Fibroblast of upper back skin (primary cell): ENCODE results near the gene PNMA8A.
"Not testable (repeated sequence)": the region's sequence is repeated elsewhere in the genome, so short reads cannot be mapped to it uniquely, and the experiment has no call there.

Experiments used
- DNase-seq: peaks from one replicate; pipeline ENCODE4 v3.0.0-alpha.2; 2013

PNMA8A gene, protein sequence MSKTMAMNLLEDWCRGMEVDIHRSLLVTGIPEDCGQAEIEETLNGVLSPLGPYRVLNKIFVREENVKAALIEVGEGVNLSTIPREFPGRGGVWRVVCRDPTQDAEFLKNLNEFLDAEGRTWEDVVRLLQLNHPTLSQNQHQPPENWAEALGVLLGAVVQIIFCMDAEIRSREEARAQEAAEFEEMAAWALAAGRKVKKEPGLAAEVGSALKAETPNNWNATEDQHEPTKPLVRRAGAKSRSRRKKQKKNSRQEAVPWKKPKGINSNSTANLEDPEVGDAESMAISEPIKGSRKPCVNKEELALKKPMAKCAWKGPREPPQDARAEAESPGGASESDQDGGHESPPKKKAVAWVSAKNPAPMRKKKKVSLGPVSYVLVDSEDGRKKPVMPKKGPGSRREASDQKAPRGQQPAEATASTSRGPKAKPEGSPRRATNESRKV

DNA sequence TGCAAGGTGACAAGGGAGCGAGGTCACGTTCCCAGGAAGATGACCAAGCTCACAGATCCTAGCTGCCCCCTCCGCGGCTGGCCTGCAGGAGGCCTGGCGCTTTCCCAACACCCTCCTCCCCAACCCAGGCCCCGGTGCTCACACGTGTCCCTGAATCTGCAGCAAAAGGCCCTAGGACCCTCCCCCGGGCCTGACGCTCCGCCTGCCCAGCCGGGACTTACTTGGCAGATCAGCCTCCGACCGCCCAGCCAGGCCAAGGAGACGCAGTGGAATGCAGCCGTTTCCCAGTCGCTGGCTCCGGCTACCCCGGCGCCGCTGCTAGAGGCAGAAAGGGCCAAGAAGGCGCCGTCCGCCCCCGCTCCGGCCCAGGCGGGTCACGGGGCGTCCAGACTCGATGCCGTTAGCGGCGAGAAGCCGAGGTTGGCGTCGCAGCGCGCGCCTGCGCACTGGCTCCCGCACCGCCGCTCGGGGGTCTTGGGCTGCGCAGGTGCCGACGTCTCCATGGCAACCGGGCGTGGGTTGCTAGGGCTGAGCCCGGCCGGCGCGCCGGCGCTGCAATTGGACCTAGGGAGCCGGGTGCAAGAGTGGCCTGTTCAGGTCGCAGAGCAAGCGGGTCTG, at the start of gene PNMA8A:
PNMA8A (minus strand) TSS at position 448 of the 618 bp plus-strand sequence. CDS start 528 bp downstream, outside the sequence.
- DNase-seq: peak; percentile 79

DNA sequence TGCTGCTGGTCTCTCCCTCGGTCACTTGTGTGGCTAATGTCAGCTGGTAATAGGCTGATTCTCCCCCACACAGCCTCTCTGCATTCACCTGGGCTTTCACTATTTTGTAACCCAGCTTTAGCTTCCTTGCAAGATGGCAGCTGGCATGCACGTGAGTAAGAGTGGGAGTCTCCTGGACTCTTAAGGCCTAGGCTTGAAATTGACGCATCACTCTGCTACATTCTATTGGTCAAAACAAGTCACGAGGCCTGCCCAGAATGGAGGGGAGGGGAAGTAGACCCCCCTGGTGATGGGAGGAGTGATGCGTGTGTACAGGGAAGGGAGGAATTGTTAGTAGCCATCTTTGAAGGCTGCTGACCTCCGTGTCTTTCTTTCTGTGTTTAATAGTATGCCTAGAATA, 49.3 kb upstream of the PNMA8A start:
- no peak for DNase-seq

DNA sequence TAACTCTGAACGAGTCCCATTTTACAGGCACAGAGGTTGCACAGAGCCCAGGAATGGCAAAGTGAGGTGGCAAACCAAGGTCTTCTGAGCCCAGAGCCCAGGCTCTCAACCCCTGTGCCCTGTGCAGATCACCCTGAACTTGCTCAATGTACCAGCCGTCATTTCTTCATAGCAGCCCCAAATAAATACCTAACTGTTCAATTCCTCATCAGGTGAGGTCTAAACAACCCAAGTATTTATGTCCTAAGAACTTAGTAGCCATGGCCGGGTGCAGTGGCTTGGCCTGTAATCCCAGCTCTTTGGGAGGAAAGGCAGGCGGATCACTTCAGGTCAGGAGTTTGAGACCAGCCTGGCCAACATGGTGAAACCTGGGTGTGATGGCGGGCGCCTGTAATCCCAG, 46.1 kb upstream of the PNMA8A start:
- no peak for DNase-seq

DNA sequence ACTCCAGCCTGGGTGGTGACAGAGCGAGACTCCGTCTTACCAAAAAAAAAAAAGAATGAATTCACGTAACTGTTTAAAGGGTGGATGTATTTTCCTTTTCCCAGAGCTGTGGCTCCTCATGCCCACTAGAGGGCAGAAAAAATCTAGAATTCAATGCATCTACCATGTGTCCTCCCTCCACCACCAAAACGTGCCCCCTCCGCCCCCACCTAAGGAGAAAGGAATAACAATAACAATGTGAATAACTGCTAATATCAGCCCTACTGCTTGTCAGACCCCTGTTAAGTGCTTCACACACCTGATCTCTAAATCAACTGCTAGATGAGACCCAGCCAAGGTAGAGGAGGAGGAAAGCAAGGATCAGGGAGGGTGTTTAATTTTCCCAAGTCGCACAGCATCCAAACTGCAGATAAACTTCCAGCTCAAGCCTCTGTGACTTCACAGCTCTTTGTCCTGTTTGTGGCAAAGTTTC, 44.6 kb upstream of the PNMA8A start:
- DNase-seq: peak; percentile 48

DNA sequence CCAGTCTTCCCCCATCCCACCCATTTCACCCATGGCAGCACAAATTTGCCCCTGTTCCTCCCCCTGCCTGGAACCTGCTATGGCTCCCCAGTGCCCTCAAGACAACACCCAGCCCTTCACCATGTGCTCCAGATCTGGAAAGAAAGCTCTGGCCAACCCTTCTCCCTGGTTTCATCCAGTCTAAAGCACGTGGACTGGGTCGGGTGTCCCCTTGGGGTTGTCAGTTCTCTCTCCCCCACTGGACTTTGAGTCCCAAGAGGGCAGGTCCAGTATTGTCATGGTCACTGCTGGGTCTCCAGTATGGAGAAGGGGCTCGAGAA, 43.9 kb upstream of the PNMA8A start:
- DNase-seq: no peak

DNA sequence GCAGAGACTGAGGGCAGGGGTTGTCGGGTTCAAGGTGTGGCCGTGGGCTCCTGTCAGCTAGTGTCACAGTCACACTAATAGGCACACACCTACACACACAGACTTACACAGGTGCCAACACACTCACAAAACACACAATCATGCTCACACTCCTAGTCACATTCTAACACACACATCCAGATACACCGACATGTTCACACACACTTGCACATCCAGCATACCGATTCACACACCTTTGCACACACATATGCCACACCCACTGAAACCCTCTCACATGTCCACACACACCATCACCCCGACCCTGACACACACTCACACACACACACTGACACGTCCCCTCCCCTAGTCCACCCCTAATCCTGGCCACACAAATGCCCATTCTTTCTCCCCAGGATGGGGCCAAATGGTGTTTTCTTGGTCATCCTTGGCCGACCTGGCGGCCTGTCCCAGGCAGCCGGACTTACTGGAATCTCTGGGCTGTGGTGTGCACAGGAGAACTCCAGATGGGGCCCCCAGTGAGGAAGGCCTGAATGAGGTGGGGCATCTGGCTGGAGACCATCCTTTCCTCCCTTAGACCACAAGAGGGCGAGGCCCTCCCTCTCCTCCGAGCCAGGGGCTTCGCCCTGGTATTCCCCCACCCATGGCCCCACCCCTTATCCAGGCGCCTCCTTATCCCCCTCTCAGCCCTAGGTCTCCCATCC, 43.4 kb upstream of the PNMA8A start:
- DNase-seq: no peak

DNA sequence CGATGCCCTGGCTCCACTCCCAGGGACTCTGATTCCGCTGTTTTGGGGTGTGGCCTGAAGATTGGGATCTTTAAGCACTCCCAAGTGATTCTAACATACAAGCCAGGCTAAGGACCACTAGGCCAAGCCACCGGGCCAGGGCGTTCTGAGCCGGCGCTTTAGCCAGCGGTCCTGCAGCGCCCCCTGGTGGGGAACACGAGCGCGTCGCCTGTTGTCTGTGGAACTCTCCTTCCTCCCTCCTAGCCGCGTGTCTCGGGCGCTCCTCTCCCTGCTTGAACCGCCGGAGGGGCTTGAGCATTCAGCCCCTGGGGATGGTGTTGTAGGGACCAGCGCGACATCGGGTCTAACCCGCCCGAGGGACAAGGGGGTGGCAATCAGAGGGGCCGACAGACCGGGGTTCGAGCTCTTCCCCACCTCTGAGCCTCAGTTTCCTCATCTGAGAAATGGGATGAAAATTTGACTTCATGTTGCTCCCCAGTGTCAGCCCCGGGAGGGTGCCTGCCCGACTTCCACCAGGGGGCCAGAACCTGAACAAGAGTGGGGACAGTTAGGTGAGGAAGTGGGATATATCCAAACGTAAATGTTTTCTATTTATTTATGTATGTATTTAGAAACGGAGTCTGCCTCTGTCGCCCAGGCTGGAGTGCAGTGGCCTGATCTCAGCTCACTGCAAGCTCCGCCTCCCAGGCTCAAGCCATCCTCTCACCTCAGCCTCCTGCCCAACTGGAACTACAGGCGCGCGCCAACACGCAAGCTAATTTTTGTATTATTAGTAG, 42.3 kb upstream of the PNMA8A start:
- peak; percentile 74 for DNase-seq

DNA sequence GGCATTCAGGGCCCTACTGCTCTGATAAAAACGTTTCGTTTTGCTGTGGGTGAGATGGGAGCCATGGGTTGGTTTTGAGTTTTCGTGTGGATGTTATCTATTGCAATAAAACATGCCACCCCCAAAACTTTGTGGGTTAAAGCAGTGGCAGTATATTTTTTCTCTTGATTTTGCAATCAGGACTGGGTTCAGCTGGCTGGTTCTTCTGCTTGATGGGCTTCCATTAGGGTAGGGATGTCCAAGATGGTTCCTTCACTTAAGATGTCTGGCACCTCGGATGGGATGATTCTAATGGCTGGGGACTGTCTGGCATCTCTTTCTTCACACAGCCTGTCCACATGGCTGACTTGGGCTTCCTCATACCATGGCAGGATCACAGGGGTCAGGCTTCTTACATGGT, 39.9 kb upstream of the PNMA8A start:
- no peak for DNase-seq

DNA sequence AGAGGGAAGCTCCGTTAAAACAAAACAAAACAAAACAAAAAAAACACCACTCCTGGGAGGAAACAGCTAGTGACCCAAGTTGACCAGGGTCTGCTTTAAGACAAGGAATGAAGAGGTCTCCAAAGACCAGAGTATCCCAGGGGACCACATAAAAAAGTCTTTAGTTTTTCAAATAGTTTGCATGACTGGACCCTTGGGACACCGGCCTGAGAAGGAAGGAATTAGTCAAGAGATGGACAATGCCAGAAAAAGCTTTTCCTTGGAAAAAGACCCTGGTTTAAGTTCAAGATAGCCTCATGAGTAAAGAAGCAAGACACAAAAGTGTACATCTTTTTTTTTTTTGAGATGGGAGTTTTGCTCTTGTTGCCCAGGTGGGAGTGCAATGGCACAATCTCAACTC, 36.8 kb upstream of the PNMA8A start:
- DNase-seq: no peak

DNA sequence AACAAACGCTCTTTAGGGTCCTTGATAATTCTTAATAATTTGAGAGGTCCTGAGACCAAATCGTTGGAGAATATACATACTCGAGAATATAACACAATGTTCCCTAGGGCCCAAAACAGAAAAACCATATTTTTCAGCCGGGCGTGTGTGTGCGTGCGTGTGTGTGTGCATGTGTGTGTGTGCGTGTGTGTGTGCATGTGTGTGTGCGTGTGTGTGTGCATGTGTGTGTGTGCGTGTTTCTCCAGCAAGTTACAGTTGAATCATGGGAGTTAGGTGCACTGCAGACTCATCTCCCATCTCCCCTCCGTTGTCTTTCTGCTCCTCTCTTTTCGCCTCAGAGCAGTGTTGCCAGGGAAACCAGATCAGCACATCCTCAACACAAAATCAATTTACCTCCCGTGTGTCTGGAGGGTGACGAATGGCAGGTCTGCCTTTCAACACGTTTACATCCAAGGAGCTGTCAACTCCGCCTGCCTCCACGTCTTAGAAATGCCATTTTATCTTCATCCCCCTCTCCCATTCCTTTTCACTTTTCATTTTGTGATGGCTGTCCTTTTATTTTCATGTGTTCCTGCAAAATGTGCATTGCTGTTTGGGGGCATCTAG, 32.6 kb upstream of the PNMA8A start:
- DNase-seq: no peak

DNA sequence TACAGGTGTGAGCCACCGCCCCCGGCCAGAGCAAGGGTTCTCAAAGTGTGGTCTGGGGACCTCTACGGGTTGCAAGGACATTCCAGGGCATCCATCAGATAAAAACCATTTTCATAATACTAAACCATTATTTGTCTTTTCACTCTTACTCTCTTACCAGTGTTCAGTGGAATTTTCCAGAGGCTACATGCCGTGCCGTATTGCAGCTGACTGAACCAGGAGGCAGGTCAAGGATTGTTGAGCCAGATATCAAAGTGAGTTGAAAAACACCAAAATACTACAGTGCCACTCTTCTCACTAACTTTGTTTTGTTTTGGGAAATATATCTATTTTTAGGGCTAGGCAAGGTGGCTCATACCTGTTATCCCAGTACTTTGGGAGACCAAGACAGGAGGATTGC, 31.5 kb upstream of the PNMA8A start:
- no peak for DNase-seq

DNA sequence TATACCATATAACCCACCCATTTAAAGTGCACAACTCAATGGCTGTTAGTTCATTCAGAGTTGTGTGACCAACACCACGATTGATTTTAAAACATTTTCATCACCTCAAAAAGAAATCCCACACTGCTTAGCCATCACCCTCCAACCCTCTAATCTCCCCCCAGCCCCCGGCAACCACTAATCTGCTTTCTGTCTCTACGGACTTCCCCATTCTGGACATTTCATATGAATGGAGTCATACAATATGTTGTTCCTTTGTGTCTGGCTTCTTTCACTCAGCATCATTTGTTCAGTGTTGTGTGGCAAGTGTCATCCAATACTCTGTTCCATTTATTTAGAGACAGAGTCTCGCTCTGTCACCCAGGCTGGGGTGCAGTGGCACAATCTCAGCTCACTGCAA, 28.3 kb upstream of the PNMA8A start:
- no peak for DNase-seq

DNA sequence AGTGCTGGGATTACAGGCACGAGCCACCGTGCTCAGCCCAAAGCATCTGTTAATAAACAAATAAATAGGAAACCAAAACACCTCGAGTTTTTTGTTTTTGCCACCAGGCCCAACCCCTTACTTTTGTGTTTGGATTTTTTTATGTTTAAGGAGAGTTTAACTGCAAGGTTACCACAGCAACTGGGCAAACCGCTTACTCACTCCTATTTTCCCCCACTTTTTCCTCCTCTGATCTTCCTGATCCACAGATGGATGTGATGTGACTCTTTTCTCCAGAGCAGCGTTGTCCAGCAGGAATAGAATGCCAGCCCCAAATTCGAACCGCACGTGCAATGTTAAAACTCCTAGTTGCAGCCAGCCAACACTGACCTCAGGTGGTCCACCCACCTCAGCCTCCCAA, 26.4 kb upstream of the PNMA8A start:
- DNase-seq: no peak

DNA sequence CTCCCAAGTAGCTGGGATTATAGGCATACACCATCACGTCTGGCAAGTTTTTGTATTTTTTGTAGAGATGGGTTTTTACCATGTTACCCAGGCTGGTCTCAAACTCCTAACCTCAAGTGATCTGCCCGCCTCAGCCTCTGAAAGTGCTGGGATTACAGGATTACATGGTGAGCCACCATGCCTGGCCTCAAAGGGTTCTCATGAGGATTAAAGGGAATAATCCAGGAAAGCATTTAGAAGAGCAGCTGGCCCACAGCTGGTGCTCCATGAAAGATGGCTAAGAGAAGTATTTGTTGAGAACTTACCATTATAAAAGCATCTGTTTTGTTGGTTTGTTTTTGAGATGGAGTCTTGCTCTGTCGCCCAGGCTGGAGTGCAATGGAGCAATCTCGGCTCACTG, 25.5 kb upstream of the PNMA8A start:
- DNase-seq: not testable (repeated sequence)

DNA sequence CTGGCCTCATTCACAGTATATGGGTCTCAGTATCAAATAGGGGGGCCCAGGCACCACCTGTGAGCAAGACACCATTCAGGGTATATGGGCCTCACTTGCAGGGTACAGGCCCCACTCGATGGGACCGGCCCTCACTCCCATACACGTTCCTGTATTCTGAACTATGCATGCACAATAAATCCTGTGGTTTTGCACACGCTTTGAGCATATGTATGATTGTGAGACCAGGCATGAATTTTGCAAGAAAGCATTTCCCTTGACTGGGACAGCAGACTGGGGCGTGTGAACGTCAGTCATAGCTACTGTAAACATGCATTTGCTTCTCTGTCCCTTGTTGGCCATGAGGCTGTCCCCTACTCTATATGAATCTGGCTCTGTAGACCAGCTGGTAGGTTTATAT, 24.9 kb upstream of the PNMA8A start:
- peak; percentile 21 for DNase-seq

DNA sequence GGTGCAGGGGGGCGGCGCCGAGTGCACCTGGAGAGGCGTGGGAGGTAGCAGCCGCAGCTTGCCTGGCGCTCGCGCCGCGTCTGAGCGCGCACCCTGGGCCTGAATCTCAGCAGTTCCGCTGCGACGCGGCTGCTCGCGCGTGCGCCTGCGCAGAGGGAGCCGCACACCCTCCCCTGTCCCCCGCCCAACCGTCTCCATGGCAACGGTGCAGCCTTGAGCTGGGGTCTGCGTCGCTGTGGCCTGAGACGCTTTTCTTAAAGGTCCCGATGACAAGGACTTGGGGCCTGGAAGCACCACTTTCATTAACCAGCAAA, 24.4 kb upstream of the PNMA8A start, which contains the start of gene PNMA8B:
PNMA8B (minus strand) TSS at position 82 of the 314 bp plus-strand sequence. CDS start 402 bp downstream, outside the sequence.
- DNase-seq: peak; percentile 63

DNA sequence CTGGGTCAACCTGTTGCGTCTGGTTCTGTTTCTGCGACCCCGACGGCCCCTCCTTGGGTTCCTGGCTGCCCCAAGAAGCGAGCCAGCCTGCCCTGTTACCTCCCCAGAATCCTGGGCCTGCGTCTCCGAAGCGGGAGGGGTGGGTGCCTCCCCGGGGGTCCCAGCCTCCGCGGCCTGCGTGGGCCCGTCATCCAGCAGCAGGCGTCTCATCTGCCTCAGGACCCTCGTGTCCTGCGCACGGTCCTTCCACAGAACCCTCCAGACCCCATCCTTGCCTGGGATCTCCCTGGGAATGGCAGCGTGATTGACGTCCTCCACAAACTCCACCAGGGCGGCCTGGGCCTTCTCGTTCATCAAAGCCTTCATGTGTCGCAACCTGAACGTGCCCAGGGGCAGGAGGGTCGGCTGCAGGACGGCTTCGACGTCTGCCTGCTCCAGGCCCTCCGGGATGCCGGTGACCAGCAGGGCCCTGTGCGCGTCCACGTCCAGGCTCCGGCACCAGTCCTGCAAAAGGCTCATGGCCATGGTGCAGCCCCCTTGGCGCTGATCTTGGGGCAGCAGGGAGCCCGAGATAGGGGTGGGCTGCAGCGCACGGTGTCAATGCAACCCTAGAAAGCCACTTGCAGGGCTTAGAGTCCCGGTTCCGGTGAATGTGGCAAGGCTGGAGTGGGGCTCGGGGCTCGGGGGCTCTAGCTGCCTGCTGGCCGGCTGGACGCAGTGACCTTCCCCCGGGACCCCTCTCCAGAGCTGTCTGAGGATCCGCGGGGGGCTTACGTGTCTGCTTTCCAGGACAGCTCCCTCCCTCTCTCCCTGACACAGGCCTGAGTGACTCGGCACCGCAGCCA, 23.8 kb upstream of the PNMA8A start:
- no peak for DNase-seq

DNA sequence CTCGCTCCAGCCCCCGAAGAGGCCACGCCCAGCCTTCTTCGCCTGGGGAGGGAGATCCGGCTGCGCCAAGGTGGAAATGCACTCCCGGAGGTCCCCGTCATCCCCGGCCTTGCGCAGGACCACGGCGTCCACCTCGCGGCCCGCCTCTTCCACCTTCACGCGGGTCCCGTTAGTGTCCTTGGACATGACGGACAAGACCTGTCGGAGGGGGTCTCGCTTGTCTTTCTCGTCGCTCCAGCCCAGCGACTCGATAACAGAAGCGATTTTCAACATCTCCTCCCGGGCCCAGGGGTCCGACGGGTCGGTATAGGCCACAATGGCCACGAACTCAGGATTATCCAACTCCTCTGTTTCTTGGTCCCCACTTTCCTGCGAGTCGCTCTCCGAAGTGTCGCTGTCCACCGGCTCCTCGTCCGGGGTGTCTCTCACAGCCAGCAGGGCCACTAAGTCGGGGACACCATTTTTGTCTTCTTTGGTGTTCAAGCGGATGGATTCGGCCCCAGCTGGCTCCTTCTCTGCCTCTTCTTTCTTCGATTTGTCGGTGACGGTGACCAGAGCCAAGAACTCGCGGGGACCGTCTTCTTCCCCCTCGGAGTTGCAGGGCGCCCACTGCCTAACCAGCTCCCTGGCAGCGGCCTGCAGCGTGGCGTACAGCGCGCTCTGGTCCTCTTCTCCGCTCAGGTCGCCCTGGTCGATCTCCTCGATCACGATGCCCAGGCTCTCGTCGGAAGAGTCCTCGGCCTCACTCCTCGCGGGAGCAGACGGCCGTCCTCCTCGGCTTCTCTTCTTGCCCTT, 23.0 kb upstream of the PNMA8A start:
- DNase-seq: no peak

DNA sequence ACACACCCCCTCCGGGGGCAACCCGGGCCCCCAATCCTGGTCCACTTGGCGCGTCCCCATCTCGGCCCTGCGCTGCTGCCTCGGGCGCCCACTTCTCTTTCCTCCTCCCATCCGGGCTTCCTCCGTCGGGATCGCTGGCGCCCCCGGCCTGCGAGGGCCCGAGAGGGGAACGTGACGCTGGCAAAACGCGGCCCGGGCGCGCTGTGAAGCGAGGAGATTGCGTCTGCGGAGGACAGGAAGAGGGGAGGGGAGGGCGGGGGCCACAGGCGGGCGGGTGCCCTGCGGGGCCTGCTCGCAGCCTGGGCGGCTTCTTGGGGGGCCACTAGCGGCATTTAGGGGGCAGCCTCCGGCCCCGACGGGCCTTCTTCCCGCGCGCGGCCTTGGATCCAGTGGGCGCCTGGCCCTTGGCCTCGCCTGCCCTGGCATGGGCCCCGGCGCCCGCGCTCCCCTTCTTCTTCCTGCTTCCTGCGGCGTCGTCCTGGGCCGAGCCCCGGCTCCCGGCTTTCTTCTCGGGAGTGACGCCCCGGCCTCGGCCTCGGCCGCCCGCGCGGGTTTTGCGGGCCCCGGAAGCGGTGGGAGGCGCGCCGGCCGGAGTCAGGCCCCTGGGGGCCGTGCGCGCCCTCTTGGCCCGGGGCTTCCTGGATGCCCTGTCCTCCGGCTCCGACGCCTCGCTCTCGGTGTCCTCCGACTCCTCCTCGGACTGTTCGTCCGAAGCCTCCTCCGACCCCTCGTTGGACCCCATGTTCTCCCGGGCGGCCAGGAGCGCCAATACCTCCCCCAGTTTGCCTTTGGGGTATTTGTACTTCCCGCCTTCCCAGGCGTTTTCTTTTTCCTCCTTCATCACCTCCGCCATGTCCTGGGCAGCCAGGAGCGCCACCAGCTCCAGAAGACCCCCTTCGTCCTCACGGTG, 22.1 kb upstream of the PNMA8A start:
- peak; percentile 14 for DNase-seq

DNA sequence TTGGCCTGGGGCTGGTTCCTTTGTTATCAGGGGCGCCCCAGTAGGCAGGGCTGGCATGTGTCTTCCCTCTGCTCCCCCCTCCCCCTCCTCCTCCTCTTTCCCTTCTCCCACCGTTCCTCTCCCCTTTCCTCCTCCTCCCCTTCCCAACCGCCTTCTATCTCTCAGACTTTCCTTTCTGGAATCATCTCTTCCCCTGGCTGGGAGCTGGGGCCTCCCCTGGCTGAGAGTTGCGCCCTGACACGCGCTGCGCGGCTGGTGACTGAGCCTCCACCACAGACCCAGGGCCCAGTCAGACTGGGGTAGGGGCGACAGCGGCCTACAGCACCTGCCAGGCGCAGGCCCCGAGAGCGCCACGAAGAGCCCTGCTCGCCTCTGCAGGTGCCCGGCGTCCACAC, 21.5 kb upstream of the PNMA8A start:
- no peak for DNase-seq
